HCEC 1CT (cell line): ENCODE measurements around the gene SYNE2.
A peak's percentile ranks its signal among the peaks of the same experiment; 100 is the strongest.
"Not testable (repeated sequence)": the region's sequence is repeated elsewhere in the genome, so short reads cannot be mapped to it uniquely, and the experiment has no call there.

Source experiments
- DNase-seq: peaks from one replicate; pipeline ENCODE4 v3.0.0-alpha.2; 2017

The SYNE2 gene, protein sequence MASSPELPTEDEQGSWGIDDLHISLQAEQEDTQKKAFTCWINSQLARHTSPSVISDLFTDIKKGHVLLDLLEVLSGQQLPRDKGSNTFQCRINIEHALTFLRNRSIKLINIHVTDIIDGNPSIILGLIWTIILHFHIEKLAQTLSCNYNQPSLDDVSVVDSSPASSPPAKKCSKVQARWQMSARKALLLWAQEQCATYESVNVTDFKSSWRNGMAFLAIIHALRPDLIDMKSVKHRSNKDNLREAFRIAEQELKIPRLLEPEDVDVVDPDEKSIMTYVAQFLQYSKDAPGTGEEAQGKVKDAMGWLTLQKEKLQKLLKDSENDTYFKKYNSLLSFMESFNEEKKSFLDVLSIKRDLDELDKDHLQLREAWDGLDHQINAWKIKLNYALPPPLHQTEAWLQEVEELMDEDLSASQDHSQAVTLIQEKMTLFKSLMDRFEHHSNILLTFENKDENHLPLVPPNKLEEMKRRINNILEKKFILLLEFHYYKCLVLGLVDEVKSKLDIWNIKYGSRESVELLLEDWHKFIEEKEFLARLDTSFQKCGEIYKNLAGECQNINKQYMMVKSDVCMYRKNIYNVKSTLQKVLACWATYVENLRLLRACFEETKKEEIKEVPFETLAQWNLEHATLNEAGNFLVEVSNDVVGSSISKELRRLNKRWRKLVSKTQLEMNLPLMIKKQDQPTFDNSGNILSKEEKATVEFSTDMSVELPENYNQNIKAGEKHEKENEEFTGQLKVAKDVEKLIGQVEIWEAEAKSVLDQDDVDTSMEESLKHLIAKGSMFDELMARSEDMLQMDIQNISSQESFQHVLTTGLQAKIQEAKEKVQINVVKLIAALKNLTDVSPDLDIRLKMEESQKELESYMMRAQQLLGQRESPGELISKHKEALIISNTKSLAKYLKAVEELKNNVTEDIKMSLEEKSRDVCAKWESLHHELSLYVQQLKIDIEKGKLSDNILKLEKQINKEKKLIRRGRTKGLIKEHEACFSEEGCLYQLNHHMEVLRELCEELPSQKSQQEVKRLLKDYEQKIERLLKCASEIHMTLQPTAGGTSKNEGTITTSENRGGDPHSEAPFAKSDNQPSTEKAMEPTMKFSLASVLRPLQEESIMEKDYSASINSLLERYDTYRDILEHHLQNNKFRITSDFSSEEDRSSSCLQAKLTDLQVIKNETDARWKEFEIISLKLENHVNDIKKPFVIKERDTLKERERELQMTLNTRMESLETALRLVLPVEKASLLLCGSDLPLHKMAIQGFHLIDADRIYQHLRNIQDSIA (N-terminal part only)

DNA sequence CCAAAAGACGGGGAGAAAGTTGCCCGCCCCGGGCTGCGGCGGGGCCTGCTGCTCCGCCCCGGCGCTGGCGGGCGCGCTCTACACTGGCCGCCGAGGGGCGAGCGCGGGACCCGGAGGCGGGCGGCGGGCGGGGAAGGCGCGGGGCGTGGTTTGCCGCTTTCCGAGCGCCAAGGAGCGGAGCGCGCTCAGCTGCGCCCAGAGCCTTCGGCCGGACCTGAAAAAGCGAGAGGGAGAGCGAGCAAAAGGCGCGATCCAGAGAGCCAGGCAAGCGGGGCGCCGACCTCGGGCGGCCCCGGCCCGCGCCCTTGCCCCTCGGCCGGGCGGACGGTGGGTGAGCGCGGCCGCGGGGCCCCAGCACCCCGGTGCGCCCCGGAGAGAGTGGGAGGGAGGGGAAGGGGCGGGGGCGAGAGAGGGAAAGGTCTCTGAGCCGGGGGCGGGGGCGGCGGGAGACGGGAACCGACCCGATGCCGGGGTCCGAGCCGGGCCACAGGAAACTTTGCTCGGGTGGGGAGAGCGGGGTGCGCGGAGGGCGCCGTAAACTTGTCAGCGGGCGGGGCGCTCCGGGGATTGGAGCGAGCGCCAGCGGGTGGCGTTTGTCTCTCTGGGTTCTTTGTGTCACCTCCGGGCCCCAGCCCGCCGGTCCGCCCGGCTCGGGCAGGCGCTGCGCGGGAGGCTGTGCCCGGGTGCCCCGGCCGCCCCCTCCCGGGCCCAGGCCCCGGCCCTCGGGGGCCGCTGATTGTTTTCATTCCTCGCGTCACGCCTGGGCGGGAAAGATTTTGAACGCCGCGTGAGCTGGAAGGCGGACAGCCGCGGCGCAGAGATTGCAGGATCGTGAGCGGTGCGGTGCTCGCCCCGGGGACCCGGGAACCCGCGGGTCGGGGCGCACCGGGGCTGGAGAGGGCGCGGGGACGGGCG lies at the start of gene SYNE2:
Gene SYNE2 (plus strand): TSS at position 188 of the 915 bp plus-strand sequence. CDS start 56,145 bp downstream, outside the sequence.
- DNase-seq, result peak; percentile 74

DNA sequence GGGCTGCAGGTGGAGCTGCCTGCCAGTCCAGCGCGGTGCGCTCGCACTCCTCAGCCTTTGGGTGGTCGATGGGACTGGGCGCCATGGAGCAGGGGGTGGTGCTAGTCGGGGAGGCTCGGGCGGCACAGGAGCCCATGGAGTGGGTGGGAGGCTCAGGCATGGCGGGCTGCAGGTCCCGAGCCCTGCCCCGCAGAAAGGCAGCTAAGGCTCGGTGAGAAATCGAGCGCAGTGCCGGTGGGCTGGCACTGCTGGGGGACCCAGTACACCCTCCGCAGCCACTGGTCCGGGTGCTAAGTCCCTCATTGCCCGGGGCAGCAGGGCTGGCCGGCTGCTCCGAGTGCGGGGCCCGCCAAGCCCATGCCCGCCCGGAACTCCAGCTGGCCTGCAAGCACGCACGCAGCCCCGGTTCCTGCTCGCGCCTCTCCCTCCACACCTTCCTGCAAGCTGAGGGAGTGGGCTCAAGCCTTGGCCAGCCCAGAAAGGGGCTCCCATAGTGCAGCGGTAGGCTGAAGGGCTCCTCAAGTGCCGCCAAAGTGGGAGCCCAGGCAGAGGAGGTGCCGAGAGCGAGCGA lies 49.5 kb upstream of the SYNE2 start:
- not testable (repeated sequence) for DNase-seq

DNA sequence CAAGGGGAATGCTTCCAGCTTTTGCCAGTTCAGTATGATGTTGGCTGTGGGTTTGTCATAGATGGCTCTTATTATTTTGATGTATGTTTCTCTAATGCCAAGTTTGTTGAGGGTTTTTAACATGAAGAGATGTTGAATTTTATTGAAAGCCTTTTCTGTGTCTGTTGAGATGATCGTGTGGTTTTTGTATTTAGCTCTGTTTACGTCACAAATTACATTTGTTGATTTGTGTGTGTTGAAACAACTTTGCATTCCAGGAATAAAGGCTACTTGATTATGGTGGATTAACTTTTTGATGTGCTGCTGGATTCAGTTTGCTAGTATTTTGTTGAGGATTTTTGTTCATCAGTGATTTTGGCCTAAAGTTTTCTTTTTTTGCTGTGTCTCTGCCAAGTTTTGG lies 46.7 kb upstream of the SYNE2 start:
- DNase-seq, result not testable (repeated sequence)

DNA sequence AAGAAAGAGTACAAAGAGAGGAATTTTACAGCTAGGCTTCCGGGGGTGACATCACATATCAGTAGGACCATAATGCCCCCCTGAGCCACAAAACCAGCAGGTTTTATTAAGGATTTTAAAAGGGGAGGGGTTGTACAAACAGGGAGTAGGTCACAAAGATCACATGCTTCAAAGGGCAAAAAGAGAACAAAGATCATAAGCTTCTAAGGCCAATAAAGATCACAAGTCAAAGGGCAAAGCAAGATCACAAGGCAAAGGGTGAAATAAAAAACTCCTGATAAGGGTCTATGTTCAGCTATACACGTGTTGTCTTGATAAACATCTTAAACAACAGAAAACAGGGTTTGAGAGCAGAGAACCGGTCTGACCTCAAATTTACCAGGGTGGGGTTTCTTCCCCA lies 41.1 kb upstream of the SYNE2 start:
- DNase-seq, result not testable (repeated sequence)

DNA sequence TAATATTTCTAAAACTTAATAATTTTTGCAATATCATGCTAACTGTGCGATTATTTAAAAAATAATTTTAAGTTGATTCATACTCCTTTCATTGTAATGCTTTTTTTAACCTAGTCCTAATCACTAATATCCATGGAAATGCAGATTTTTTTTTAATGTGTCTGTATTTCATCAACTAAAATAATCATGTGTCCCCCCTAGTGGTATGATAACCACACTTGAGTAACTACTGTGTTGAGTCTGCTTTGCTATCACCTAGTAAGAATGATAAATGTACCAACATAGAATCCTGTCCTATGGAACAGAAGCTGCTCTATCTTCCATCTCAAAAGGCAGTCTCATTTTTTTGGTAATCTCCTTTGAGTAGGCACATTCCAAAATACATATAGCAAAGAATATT lies 19.1 kb upstream of the SYNE2 start:
- no peak for DNase-seq

DNA sequence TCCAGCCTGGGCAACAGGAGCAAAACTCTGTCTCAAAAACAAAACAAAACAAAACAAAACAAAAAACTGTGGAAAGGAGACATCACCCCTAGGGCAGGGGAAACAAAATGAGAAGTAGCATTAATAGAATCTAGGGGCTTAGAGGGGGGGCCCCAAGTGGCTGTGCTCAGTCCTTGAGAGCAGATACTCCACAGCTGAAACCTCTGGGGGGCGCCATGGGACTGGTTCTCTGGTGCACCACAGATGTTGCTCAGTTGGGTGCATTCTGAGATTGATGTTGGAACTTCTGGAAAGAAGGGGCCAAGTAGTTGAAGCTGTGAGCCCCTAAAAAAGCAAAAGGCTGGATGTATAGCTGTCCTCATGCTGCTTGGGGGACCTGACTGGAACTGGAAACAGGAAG lies 11.8 kb upstream of the SYNE2 start:
- no peak for DNase-seq

DNA sequence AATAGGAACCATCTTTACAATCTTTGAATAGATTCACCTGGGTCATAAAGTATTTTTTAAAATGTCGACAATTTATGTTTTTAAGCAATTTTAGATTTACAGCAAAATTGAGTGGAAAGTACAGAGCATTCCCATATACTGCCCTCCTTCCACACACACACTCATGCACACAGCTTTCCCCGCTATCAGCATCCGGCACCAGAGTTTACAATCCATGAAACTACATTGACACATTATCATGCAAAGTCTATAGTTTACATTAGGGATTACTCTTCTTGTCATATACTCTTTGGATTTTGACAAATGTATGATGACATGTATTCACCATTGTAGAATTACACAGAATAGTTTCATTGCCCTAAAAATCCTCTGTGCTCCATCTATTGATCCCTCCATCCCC lies 9.0 kb upstream of the SYNE2 start:
- DNase-seq, result no peak

DNA sequence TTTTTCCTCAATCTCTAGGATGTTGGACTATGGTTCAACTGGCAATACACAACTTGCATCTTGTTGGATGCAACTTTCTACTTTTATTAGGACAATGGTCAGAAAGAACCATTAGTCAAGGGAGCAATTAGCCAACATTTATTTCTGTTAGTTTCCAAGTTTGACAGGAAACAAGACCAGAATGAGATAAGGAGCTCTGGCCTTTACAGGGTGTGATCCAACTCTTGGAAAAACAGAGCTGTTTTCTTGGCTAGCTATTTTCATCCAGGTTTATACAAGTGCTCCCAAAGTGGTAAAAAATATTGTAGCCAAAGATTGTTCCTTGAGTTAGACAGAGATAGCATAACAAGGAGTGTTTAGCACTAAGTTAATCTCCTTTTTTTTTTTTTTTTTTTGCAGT lies 3.9 kb upstream of the SYNE2 start:
- DNase-seq, result no peak

DNA sequence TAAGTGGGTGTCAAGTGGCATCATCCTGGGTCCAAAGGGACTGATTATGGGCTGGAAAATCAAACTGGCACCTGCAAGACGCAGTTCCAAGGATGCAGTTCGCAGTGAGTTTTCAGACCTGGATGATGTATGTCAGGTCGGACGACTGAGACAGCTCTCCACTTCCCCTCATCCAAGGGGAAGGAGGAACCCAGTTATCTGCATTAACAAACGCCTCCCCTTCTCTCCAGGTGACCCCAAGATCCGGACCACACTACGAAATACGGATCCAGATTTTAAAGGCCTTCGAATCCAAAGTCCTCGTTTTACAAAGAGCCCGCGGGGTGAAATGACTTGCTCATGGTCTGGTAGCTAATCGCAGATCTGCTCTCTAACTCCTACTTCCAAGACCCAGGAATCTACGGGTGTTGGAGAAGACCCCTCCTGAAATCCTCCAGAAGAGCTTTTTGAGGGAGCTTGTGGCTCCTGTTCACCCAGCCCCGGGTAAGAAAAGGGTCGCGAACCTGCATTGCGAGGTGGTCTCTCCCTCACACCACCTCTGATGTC lies 460 bp upstream of the SYNE2 start:
- DNase-seq, result no peak

DNA sequence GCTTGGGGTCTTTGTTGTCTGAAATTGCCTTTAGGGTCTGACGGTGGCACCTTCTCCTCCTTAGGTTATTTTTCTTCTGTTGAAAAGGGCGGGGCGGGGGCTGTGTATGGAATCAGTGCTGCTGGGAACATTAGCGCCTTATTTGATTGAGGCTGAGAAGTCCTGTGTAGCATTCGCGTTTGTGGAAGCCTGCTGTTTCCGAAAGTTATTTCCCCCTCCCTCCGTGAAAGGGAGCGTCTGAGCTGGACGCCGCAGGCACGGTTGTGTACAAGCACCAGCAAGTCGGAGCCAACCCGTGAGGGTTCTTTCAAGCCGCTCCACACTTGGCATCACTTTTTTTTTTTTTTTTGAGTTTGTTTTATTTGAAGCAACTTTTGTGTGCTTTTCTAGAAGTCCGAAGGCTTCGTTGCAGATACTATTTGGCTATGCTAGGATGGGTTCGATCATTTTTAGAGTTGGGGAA lies 1.1 kb downstream of the SYNE2 start:
- peak; percentile 57 for DNase-seq

DNA sequence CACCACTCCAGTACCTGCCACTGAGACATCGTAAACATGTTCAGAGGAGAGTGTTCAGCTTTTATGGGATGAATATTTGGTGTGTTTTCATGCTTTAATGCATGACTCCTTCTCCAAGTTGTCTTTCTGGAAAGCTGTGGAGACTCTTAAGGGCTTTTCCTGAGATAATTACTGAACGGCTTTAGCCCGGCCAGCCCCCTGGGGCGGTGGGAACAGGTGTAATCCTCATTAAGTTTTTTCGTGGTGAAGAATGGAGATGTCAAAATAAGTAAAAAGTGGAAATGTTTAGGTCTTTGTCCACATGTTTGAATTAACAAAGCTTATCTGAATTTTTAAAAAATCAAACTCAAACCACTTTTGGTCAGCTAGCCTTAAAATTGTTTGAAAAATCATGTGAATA lies 1.5 kb downstream of the SYNE2 start:
- DNase-seq, result no peak

DNA sequence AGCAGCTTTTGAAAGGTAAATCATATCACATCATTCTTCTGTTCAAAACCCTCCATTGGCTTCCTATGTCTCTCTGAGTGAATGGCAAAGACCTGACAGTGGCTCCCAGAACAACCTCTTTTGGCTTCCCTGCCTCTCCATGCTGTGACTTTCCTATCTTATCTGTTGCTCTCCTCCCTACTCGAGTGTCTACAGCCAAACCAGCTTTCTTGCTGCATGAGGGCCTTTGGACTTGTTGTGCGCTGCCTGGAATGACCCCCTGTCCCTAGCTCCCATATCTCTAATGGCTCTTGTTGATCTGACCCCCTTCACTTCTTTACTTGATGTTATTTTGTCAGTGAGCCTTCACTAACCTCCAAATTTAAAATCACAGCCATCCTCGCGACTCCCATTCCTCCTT lies 2.5 kb downstream of the SYNE2 start:
- no peak for DNase-seq

DNA sequence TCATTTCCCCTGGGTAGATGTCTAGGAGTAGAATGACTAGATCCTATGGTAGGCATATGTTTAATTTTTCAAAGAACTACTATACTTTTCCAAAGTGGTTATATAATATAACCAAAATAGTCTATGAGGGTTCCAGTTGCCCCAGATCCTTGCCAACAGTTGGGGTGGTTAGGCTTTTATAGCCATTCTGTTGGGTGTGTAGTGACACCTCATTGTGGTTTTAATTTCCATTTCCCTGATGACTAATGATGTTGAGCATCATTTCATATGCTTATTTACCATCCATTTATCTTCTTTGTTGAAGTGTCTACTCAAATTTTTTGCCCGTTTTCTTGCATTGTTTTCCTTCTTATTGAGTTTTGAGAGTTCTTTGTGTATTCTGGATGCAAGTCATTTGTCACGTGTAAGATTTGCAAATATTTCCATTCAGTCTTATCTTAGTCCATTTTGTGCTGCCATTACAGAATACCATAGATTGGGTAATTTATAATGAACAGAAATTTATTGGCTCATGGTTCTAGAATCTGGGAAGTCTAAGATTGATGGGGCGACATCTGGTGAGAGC lies 4.7 kb downstream of the SYNE2 start:
- peak; percentile 36 for DNase-seq

DNA sequence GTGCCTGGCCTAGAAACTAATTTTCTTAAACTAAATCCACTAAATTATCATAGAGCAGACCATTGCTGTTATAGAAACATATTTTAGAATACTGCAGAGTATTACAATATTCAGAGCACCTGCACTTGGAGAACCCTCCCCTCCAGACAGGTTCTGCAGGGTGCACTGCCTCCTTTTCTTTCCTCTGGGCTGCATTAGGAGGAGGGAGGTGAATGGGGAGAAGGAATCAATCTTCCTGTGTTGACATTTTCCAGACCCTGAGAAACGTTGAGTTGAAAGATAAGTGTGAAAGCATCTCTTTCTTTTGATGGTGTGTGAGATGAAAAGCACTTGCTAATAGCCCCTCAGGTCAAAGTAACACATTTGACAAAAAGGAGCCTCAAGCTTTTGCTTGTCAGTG lies 7.3 kb downstream of the SYNE2 start:
- no peak for DNase-seq

DNA sequence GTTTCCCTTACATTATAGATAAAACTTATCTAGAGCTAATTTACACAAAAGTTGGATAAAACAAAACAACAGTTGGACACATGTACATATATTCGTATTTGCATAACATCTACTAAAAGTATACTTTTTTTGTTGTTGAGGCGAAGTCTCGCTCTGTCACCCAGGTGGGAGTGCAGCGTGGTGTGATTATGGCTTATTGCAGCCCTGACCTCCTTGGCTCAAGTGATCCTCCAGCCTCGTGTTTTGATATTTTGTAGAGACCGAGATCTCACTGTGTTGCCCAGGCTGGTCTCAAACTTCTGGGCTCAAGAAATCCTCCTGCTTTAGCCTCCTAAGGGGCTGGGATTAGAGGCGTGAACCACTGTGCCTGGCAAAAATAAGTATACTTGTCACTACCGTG lies 9.4 kb downstream of the SYNE2 start:
- no peak for DNase-seq

DNA sequence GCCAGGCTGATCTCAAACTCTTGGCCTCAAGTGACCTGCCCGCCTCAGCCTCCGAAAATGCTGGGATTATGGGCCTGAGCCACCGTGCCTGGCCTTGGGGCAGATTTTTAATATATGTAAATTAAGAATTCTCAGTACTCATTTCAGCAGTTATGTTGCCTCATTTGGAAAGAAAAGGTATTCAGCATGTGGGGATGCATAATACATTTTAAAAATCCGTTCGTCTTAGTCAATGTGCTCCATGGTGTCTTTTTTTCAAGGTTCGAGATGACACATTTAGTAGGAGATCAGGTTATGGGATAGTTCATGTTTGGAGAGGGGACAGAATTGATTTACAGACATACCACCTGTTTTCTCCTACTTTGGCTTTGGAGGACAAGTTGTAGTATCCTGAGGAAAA lies 10.2 kb downstream of the SYNE2 start:
- DNase-seq, result no peak

DNA sequence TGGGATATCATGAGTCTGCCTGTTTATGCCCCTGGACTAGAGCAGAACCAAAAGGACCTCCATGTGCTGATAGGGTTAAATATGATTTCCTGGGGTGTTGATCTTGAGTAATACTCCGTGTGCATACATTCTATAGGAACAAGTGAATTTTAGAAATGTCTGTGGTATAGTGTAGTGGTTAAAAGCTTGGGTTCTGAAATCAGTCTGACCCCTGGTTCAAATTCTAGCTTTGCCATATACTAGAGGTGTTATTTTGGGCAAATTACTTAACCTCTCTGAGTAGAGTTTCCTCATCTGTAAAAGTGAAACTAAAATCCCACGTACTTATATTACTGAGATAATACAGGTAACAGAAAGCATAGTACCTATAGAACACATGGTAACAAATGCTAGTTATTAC lies 12.0 kb downstream of the SYNE2 start:
- not testable (repeated sequence) for DNase-seq

DNA sequence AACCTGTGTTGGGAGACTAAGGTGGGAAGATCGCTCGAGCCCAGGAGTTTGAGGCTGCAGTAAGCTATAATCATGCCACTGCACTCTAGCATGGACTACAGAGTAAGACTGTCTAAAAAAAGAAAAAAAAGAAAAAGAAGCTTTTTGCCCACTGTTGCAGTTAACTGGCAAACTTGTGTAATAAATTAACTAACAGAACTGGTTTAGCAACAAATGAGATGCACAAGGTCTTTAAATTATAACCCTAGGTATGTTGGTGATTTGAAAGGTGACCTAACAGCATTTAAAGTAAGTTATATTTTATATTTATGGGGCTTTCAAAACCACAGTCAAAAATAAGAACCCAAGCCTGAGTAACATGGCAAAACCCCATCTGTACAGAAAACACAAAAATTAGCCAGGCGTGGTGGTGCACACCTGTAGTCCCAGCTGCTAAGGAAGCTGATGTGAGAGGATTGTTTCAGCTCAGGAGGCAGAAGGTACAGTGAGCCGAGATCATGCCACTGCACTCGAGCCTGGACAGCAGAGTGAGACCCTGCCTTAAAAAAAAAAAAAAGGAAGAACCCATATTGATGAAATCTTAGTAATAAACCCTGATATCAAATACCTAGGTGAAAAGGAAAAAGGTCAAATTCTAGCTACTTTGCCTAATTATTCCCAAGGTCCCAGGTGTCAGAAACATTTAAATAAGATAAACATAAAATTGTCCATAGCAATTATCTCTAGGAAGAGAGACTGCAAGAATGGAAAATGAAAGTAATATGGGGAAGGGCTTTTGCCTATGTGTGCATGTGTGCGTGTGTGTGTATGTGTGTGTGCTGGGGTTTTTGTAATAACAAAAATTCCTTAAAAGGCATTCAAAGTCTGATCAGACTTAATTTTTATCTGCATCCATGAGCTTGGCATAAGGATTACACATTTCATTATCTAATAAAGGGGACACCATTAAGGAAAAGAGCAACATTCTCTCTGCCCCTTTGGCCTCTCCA lies 15.4 kb downstream of the SYNE2 start:
- no peak for DNase-seq

DNA sequence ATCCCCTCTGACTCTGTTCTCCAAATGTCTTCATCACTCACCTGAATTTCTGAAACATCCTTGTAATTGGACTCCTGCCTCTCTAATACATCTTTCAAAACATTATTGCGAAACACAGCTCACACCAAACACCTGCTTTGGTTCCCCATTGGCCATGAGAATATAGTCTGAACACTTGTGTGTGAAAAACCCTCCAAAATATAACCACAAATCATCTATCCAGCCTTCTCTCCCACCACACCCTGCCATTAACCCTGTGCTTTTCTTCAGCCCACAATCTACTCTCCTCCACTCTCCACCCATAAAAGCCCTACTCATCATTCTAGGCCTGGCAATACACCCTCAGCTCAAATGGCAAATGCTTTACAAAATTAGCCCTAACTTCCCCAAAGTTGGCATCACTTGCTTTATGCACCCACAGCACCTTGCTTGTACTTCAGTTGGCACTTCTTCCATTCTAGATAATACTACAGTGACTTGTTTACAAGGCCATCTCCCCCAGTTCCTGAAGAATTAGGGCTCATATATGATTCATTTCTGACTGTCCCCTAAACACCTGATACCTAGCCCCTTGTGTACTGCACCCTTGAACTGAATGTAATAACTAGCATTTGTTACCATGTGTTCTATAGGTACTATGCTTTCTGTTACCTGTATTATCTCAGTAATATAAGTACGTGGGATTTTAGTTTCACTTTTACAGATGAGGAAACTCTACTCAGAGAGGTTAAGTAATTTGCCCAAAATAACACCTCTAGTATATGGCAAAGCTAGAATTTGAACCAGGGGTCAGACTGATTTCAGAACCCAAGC lies 17.3 kb downstream of the SYNE2 start:
- not testable (repeated sequence) for DNase-seq
